GM23248 (cell line): ENCODE measurements around the gene CDC42SE2. TPM values are rescaled to one million over a fixed set of nuclear protein-coding genes. Genes with fewer than 3 reads are reported as not detected.

Source experiments
- DNase-seq: peaks from one replicate; pipeline ENCODE4 v3.0.0-alpha.2; 2015
- H2AFZ ChIP-seq: fragments of 200-600 bp; sonication (generic); 2 replicates; pipeline ENCODE4 v1.6.1; 2016; ENCODE audit warnings: antibody characterized with exemption
- H3F3A ChIP-seq: fragments of 200-600 bp; sonication (generic); 2 replicates; pipeline ENCODE4 v1.6.1; 2016; ENCODE audit warnings: mild to moderate bottlenecking, antibody characterized with exemption, mixed run types; ENCODE audit not compliant: insufficient read depth
- H3K27ac ChIP-seq: fragments of 200-600 bp; sonication (generic); 2 replicates; pipeline ENCODE4 v1.5.1; 2016; ENCODE audit warnings: mild to moderate bottlenecking
- H3K27me3 ChIP-seq: fragments of 200-600 bp; sonication (generic); replicated peaks from 2 replicates; pipeline ENCODE4 v1.6.1; 2016; ENCODE audit warnings: mild to moderate bottlenecking; ENCODE audit not compliant: insufficient read depth
- H3K36me3 ChIP-seq: fragments of 200-600 bp; sonication (generic); 2 replicates; pipeline ENCODE4 v1.6.1; 2016; ENCODE audit warnings: low read depth, mild to moderate bottlenecking
- H3K4me1 ChIP-seq: fragments of 200-600 bp; sonication (generic); 2 replicates; pipeline ENCODE4 v1.6.1; 2016; ENCODE audit warnings: mild to moderate bottlenecking; ENCODE audit not compliant: insufficient read depth
- H3K4me2 ChIP-seq: fragments of 200-600 bp; sonication (generic); one replicate; pipeline ENCODE4 v1.6.1; 2016; ENCODE audit warnings: mild to moderate bottlenecking; ENCODE audit not compliant: unreplicated experiment
- H3K4me3 ChIP-seq: fragments of 200-600 bp; sonication (generic); 2 replicates; pipeline ENCODE4 v1.5.1; 2016; ENCODE audit warnings: mild to moderate bottlenecking
- H3K79me2 ChIP-seq: fragments of 200-600 bp; sonication (generic); 2 replicates; pipeline ENCODE4 v1.6.1; 2016; ENCODE audit warnings: mild to moderate bottlenecking; ENCODE audit not compliant: insufficient read depth
- H3K9ac ChIP-seq: fragments of 200-600 bp; sonication (generic); 2 replicates; pipeline ENCODE4 v1.6.1; 2016; ENCODE audit warnings: mild to moderate bottlenecking
- H3K9me2 ChIP-seq: fragments of 200-600 bp; sonication (generic); 2 replicates; pipeline ENCODE4 v1.6.1; 2016; ENCODE audit warnings: mixed run types, mild to moderate bottlenecking, moderate library complexity; ENCODE audit not compliant: insufficient read depth
- H3K9me3 ChIP-seq: fragments of 200-600 bp; sonication (generic); one replicate; pipeline ENCODE4 v1.6.1; 2017; ENCODE audit warnings: low read depth
- H4K20me1 ChIP-seq: fragments of 200-600 bp; sonication (generic); 2 replicates; pipeline ENCODE4 v1.6.0; 2016; ENCODE audit not compliant: insufficient read depth
- EZH2 ChIP-seq: fragments of 200-600 bp; sonication (generic); IDR thresholded peaks from 2 replicates; pipeline ENCODE4 v1.6.1; 2018; ENCODE audit warnings: antibody characterized with exemption, mild to moderate bottlenecking; ENCODE audit not compliant: insufficient read depth, poor library complexity, severe bottlenecking
- EZH2phosphoT487 ChIP-seq: fragments of 200-600 bp; sonication (generic); IDR thresholded peaks from 2 replicates; pipeline ENCODE4 v1.6.1; 2018; ENCODE audit warnings: antibody characterized with exemption, moderate library complexity, mild to moderate bottlenecking, low read depth; ENCODE audit not compliant: insufficient read depth
- WGBS, 2 experiments: methylation state at CpG; one replicate each; pipeline ENCODE4 v1.1.6; 2015 to 2017; ENCODE audit warnings: low lambda C conversion rate in 2 of 2, low coverage in 1 of 2; ENCODE audit errors: missing lambda C conversion rate in 2 of 2; 5-methylcytosine and 5-hydroxymethylcytosine counted together
- in situ Hi-C: fragments of 300-500 bp; cut with MboI; formaldehyde crosslinking; loops from 2 replicates; pipeline ENCODE4 v1.15.0; 2020
- polyA plus RNA-seq: library from polyadenylated mRNA; unstranded; fragments of >200 nt; fragmentation: Nextera tagmentation; extraction: Ambion mirVana; gene quantifications from 2 replicates; pipeline ENCODE4 v1.2.1, GENCODE V29; 2016
- total RNA-seq: library from RNA; depleted of rRNA; stranded (reverse); fragments of >200 nt; shearing (Covaris generic); gene quantifications from 2 replicates; pipeline ENCODE4 v1.2.3, GENCODE V29; 2014

CDC42SE2 gene
- total and polyA plus RNA-seq, 2 experiments from 2014 or later, result 13.7 to 17.5 TPM

- no peak overlapping the region for H3K4me3 ChIP-seq
- 97 to 100% methylated on average over 1 of the region's 1 CpG for WGBS, 2 experiments
- peaks cover 3% of the 10 kb centered on the region; the same call in 1 of the 2 replicates for H3F3A ChIP-seq
- no peak overlapping the region for H2AFZ ChIP-seq
- no peaks in the 10 kb centered on the region for H3K27me3 ChIP-seq
- no peaks in the 10 kb centered on the region for H4K20me1 ChIP-seq
- H3K9me3 ChIP-seq, result no peaks in the 10 kb centered on the region
- H3K36me3 ChIP-seq, result no peaks in the 10 kb centered on the region
- in situ Hi-C loops, result no loop called here
- no peaks in the 10 kb centered on the region for H3K9me2 ChIP-seq
- no peak overlapping the region for H3K4me2 ChIP-seq
- H3K9ac ChIP-seq, result no peak overlapping the region
- H3K27ac ChIP-seq, result no peak overlapping the region
- peaks cover 88% of the 10 kb centered on the region for H3K79me2 ChIP-seq
- TF ChIP-seq EZH2 (no peak), EZH2phosphoT487 (no peak)
- DNase-seq, result no peak
- peaks cover 7% of the 10 kb centered on the region; the same call in 1 of the 2 replicates for H3K4me1 ChIP-seq
These were observed 15.4 kb downstream of the CDC42SE2 start for GRCh38 chr5:131279204-131279603.

- H3K79me2 ChIP-seq, result peaks cover 88% of the 10 kb centered on the region
These were observed 16.6 kb downstream of the CDC42SE2 start for GRCh38 chr5:131280417-131280816.

GRCh38 chr5:131281133-131281867, 17.4 kb downstream of the CDC42SE2 start:
- TF ChIP-seq EZH2phosphoT487 (no peak), EZH2 (no peak)
- Histone ChIP-seq H3K9ac (no peak overlapping the region), H2AFZ (no peak overlapping the region), H3K79me2 (peaks cover 88% of the 10 kb centered on the region), H3K9me2 (no peaks in the 10 kb centered on the region), H3K4me1 (peaks cover 7% of the 10 kb centered on the region; the same call in 1 of the 2 replicates), H4K20me1 (no peaks in the 10 kb centered on the region), H3K36me3 (no peaks in the 10 kb centered on the region), H3F3A (peaks cover 3% of the 10 kb centered on the region; the same call in 1 of the 2 replicates), H3K27me3 (no peaks in the 10 kb centered on the region), H3K27ac (no peak overlapping the region), H3K4me2 (no peak overlapping the region), H3K9me3 (no peaks in the 10 kb centered on the region), H3K4me3 (no peak overlapping the region)
- DNase-seq, result peak; percentile 16
- in situ Hi-C loops, result no loop called here
- WGBS, 2 experiments, result 85 to 88% methylated on average over 5 of the region's 5 CpGs

More at GRCh38 chr5:131280417-131280816, 16.6 kb downstream of the CDC42SE2 start:
- no peaks in the 10 kb centered on the region for H3K9me2 ChIP-seq
- peaks cover 3% of the 10 kb centered on the region; the same call in 1 of the 2 replicates for H3F3A ChIP-seq
- no peak for TF ChIP-seq EZH2phosphoT487
- TF ChIP-seq EZH2, result no peak
- H3K4me1 ChIP-seq, result peaks cover 7% of the 10 kb centered on the region; the same call in 1 of the 2 replicates
- DNase-seq, result peak; percentile 19
- H3K9ac ChIP-seq, result no peak overlapping the region
- H4K20me1 ChIP-seq, result no peaks in the 10 kb centered on the region
- no peak overlapping the region for H2AFZ ChIP-seq
- H3K4me2 ChIP-seq, result no peak overlapping the region
- no peaks in the 10 kb centered on the region for H3K9me3 ChIP-seq
- WGBS, 2 experiments, result 78 to 79% methylated on average over 3 of the region's 3 CpGs
- no peaks in the 10 kb centered on the region for H3K27me3 ChIP-seq
- in situ Hi-C loops, result no loop called here
- H3K27ac ChIP-seq, result no peak overlapping the region
- H3K4me3 ChIP-seq, result no peak overlapping the region
- no peaks in the 10 kb centered on the region for H3K36me3 ChIP-seq

- H3K9ac ChIP-seq, result no peak overlapping the region
- 91 to 92% methylated on average over 2 of the region's 2 CpGs for WGBS, 2 experiments
- peaks cover 83% of the 10 kb centered on the region for H3K79me2 ChIP-seq
- peaks cover 7% of the 10 kb centered on the region; the same call in 1 of the 2 replicates for H3K4me1 ChIP-seq
- no peaks in the 10 kb centered on the region for H4K20me1 ChIP-seq
- no peaks in the 10 kb centered on the region for H3K27me3 ChIP-seq
- H3K9me3 ChIP-seq, result no peaks in the 10 kb centered on the region
- in situ Hi-C loops, result no loop called here
- no peak overlapping the region for H3K27ac ChIP-seq
- TF ChIP-seq EZH2phosphoT487, result no peak
- TF ChIP-seq EZH2, result no peak
- no peak overlapping the region for H3K4me2 ChIP-seq
- H3K9me2 ChIP-seq, result no peaks in the 10 kb centered on the region
- no peaks in the 10 kb centered on the region for H3K36me3 ChIP-seq
- H3F3A ChIP-seq, result peaks cover 3% of the 10 kb centered on the region; the same call in 1 of the 2 replicates
- no peak overlapping the region for H3K4me3 ChIP-seq
- no peak for DNase-seq
- H2AFZ ChIP-seq, result no peak overlapping the region
These were observed 18.0 kb downstream of the CDC42SE2 start for GRCh38 chr5:131281868-131282234.
